NCI-H2029 treated with DMSO at 0.1 percent for 48 hours (cell line): ENCODE measurements around the gene TTPAL.

ENCODE experiments used
- DNase-seq: peaks from one replicate; lab custom pipeline; 2025; lab: John Stamatoyannopoulos, UW

Gene TTPAL

DNA sequence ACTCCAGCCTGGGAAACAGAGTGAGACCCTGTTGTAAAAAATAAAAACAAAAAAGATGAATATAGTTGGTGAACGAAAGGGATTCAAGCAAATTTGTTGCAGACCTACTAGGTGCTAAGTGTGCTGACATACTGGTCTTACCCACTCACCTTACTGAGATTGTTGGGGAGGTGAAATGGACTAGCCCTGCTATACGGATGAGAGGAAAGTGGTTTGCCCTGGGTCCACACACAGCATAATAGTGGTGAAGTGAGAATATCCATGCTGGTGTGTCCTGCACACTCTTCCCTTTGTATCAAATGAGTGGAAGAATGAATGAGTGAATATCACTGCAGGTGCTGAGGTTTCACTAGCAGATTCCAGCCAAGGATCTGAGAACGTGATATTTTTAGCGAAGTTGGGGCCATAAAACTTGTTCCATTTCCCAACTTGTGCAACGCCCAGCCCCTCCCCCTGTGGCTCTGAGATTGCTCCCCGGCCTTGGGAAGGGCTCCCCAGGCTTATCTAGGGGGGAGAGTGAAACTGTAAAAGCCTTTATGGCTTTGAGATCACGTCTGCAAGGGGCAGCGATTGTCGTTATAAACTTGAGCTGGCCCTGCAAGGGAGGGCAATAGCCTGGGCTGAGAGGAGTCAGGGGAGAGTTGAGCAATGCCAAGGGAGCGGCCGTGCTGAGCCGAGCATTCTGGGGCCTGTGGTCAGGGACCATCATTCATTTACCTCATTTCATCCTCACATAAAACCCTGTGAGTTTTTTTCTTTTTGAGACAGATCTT, 33.2 kb upstream of the TTPAL start:
- no peak for DNase-seq

DNA sequence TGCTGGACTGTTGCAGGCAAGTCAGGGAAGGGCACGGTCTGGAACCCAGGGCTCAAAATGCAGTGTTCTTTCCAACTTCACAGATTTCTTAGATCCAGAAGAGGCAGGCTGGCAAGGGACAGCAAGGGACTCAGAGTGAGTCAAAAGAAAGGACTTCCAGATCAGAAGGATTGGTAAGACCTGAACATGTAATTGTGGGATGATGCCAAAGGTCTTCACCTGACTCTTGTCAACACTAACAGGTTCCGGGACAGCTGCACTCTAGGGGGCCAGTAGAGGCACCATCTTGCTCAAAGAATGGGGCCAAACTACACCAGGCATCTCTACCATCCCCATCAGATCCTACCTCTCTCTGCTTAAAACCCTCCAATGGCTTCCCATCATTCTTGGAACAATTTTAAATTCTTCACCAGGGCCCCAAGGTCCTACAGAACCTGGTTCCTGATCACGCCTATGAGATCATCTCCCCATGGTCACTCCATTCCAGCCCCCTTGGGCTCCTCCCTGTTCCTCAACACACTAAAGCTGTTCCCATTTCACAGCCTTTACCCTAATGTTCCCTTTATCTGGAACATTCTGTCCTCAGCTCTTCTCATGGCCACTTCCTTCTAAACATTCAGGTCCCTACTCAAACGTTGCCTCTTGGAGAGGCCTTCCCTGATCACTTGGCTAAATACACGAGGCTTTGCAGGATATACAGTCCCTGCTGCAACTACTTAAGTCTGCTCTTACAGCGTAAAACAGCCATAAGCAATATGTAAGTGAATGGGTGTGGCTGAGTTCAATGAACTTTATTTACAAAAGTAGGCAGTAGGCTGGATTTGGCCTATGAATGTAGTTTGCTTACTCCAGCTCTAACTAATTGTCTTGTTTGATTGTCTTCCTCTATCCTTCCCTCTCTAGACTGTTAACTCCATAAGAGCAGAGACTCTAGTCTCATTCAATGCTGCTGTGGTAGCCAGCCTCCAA, 29.6 kb upstream of the TTPAL start:
- no peak for DNase-seq

GRCh38 chr20:44447827-44448419, 27.8 kb upstream of the TTPAL start:
- no peak for DNase-seq

- no peak for DNase-seq
Observed at GRCh38 chr20:44448753-44449546, 26.7 kb upstream of the TTPAL start.

GRCh38 chr20:44449864-44450263, 25.8 kb upstream of the TTPAL start:
- no peak for DNase-seq

DNA sequence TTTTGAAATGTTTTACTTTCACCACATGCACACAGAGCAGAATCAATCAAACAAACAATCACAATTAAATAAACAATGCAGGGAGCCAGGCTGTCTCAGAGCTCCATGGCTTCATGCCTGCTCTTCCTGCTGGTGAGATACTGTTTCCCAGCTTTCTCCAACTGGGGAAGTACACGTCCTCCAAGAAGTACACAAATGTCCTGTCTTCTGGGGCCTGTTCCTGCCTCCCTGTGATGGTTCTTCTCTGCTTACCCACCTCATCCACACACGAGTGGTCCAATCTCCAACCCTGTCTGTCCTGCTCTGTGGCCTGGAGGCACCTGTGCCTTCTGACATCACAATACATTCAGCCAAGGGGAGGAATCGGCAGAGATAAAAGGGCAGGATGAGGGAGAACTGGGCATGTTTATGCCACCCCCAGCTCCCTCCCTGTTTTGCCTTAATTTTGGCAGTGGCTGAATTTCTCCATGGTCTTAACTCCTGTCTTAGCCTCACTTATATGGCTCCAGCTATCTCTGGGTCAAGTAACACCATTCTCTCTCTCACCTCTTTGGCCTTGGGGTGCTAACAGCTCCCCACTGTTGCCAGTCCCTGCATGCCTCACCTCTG, 25.3 kb upstream of the TTPAL start:
- DNase-seq = no peak

DNA sequence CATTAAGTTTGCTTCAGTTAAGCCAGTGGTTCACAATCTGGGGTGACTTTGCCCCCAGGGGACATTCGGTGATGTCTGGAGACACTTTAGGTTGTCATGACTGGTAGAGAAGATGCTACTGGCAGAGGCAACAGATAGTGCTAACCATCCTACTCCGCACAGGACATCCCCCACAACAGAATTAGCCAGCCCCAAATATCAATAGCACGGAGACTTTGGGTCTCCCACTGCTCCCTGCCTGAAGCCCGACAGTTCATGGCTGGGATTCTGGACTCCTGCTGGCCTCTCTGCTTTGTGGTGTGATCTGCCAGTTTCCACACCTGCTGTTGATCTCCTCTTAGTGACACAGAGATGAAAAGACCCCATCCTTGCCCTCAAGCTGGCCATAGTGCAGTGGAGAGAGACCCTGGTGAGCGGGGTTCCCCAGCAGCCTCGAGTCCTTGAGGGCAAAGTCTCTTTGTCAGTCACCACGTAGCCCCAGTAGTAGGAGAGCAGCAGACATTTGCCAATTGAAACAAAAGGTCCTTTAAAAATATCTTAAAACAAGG, 24.7 kb upstream of the TTPAL start:
- DNase-seq = no peak

DNA sequence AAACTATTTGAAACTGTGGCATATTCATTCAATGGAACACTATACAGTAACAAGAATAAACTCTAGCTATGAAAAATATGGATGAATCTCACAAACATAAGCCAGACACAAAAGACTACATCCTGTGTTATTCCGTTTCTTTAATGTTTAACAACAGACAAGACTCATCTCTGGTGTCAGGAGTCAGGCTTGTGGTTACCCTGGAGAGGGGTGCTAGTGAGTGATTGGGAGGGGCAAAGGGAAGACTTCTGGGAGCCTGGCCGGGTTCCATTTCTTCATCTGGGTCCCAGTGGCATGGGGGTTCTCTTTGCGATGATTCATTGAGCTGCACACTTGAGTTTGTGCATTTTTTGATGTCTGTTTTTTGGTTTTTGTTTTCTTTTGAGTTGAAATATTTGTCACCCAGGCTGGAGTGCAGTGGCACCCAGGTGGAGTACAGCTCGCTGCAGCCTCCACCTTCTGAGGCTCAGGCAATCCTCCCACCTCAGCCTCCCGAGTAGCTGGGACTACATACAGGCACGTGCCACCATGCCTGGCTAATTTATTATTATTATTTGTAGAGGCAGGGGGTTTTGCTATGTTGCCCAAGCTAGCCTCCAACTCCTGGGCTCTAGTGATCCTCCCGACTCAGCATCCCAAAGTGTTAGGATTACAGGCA, 21.2 kb upstream of the TTPAL start:
- no peak for DNase-seq

- no peak for DNase-seq
Observed at GRCh38 chr20:44455126-44455525, 20.5 kb upstream of the TTPAL start.

DNA sequence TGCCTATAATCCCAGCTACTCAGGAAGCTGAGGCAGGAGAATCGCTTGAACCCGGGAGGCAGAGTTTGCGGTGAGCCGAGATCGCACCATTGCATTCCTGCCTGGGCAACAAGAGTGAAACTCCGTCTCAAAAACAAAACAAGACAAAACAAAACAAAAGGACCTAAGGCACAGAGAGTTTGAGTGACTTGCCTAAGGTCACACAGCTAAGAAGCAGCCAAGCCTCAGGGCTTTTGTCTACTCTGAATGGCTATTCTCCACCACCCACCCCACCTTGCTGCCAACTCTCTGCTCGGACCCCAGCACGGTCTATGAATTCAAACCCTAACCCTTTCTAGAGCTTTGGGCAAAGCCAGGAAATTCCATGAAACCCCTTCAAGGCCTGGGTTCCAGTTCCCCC, 19.1 kb upstream of the TTPAL start:
- no peak for DNase-seq

GRCh38 chr20:44457016-44457415, 18.7 kb upstream of the TTPAL start:
- DNase-seq = no peak

- no peak for DNase-seq
Observed at GRCh38 chr20:44459271-44459670, 16.4 kb upstream of the TTPAL start.

- no peak for DNase-seq
Observed at GRCh38 chr20:44460795-44461141, 14.9 kb upstream of the TTPAL start.

GRCh38 chr20:44461142-44461802, 14.4 kb upstream of the TTPAL start:
- no peak for DNase-seq

DNA sequence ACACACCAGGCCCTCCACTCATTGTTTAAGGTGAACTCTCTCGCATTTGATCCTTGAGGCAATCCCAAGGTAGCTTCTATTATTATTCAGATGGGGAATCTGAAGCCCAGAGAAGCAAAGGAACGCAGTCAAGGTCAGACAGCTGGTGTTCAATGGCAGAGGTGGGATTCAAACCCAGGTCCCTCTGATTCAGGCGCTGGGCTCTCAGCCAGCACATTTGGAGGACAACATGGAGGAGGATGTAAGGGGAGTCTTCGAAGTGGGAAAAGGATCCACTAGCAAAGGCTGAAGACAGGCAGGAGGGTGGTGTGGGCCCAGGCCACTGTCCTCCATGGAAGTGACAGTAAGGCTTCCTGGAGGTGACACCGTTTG, 13.9 kb upstream of the TTPAL start:
- DNase-seq = no peak

DNA sequence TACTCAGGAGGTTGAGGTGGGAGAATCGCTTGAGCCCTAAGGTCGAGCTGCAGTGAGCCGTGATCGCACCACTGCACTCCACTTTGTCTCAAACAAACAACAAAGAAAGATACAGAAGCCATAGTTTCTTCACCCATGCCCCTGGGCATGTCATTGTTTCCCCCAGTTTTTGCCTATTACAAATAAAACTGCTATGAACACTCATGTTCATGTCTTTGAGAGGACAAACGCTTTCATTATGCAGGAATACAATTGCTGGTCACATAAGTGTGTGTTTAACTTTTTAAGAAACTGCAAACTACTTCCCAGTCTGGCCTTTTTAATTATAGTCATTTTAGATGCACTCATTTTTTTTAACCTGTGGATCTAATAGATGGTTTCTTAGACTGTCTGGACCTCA, 12.2 kb upstream of the TTPAL start:
- DNase-seq = no peak

- no peak for DNase-seq
Observed at GRCh38 chr20:44464514-44464913, 11.2 kb upstream of the TTPAL start.

- no peak for DNase-seq
Observed at GRCh38 chr20:44465001-44465560, 10.6 kb upstream of the TTPAL start.

DNA sequence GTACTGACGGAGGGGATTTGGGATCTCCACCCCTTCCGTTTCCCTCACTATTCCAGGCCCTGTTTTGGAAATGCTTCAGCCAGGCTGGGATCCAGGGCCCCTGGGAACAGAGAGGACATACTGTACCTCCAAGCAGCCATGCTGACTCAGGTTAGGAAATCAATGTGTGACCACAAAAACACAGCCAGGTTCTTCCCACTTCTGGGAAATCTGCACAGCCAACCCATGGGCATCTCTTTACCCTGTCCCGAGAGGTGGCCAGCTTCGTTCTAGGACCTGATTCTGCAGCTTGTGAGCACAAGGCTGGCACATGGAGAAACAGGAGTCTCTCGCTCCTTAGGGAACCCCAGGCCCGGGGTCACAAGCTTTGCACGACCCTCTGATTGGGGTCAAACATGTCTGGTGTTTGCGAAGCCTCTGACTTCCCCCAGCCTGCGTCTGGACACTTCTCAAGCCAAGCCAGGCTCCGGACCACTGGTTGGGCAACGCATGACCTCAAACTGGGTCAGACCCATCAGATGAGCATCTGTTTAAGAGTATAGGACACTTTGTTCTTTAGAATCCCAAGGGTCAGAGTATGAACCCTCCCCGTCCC, 8.3 kb upstream of the TTPAL start:
- no peak for DNase-seq
